HG03571 (cell line): Measurements from ENCODE around the gene TBC1D32.

Source experiments
- ATAC-seq: cut with Tn5 transposase; IDR thresholded peaks from one replicate; pipeline ENCODE4 v1.9.1; 2021; ENCODE audit not compliant: unreplicated experiment

TBC1D32 gene

GRCh38 chr6:121033091-121033490, 301.2 kb downstream of the TBC1D32 start:
- ATAC-seq: no peak

GRCh38 chr6:121032268-121033006, 301.8 kb downstream of the TBC1D32 start:
- ATAC-seq: no peak
